ENCODE data around the gene GMPPA. TPM values are rescaled to one million over a fixed set of nuclear protein-coding genes. Genes with fewer than 3 reads are reported as not detected.

GMPPA gene
- total RNA-seq, 1 donor from 2014 or later = 22.2 TPM

DNA sequence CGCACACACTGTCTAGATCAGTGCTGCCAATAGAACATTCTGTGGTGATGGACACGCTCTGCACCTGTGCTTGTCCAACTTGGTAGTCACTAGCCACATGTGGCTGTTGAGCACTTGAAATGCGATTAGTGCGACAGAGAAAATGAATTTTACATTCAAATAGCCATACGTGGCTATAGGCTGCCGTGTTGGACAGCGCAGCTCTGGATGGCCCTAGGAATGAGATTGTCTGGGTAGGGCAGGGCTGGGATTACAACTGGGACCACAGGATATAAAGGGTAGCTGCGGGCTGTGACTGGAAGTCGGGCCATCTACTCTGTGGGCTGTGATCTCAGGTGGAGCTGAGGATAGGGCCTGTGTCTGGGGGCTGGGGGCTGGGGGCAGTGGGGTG, 20.8 kb downstream of the GMPPA start:
- no peak for DNase-seq (ENCODE audit: low read depth in 2 of 2)

DNA sequence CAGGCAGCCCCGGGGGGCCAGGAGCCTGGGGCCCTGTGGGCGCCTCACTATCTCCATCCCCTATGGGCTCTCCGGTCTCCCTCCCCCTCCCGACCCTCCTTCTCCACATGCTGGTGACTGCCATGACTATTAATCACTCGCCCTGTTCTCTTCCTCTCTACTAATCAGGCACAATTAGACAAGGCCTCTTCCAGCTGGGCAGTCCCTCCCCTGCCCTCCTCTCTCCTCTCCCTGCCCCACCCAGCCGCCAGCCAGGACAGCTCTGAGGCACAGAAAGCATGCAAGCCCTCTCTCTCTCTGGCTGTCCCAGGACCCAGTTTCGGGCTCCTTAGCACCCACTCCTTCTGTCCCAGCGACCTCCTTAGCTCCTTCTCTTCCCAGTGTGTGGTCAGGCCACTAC, 21.4 kb downstream of the GMPPA start:
- no peak for DNase-seq (ENCODE audit: low read depth in 2 of 2)

- DNase-seq (ENCODE audit: low read depth in 2 of 2) = no peak
These were observed 22.6 kb downstream of the GMPPA start for GRCh38 chr2:219521066-219521880.

GRCh38 chr2:219522111-219523030, 23.7 kb downstream of the GMPPA start:
- peak in 1 of 2 donors; percentile 17 for DNase-seq (ENCODE audit: low read depth in 2 of 2)

DNA sequence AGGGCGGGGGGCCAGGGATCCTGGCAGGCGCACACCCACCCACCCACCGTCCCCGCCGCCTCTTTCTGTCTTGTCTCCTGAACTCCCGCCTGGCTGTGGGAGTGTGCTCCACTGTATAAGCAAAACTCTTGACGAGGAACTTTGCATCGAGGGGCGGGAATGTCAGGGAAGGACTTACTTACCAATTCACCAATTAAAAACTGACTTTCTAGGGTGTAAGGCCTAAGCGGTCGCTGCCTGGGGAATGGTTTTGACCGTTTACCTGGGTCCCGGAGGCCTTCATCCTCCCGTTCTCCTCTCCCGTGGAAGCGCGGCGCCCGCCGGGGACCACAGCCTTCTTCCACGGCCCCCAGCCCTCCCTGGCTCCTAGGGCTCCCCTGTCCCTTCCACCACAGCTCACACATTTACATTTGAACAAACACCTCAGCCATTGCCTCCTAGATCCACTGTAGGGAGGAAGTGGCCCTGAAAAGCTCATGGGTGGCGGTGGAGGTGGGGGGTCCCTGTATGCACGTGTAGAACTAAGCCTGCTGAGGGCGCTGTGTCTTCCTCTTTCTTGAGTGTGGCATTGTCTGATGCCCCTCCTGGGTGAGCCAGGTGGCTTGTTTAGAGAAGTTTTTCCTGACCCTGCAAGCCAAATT, 24.5 kb downstream of the GMPPA start:
- no peak for DNase-seq (ENCODE audit: low read depth in 2 of 2)

GRCh38 chr2:219524817-219525216, 26.1 kb downstream of the GMPPA start:
- DNase-seq (ENCODE audit: low read depth in 2 of 2) = no peak

DNA sequence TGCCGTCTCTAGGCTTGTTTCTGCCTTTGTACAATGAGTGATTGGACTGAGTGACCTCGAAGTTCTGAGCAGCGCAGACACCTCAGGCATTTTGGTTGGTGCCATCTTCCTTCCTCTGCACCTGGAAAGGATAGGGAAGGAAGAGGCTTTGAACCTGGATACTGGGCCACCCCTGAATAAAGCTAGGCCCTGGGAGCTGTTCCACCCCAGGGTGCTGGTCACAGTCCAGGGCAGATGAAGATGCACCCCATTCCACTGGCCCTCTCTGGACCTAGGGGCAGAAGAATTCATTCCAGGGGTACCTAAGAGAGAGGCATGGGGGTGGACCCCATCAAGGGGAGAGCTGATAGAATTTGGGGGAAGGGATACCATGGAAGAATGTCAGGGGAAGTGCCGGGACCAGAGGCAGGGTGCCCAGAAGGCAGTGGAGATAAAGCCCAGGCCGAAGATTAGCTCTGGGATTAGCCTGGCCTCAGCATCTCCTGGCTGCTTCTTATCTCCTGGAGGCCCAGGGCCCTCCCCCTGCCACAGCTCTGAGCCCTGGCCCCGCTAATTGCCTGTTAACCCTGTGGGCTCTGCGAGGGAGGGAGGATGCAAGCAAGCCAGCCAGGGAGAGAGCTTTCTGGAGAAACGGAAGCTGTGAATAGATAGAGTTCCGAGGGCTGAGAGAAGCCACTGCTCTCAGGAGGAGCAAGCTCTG, 27.0 kb downstream of the GMPPA start:
- no peak for DNase-seq (ENCODE audit: low read depth in 2 of 2)

GRCh38 chr2:219526320-219527075, 27.8 kb downstream of the GMPPA start:
- DNase-seq (ENCODE audit: low read depth in 2 of 2) = no peak

- no peak for DNase-seq (ENCODE audit: low read depth in 2 of 2)
These were observed 28.3 kb downstream of the GMPPA start for GRCh38 chr2:219527076-219527394.

DNA sequence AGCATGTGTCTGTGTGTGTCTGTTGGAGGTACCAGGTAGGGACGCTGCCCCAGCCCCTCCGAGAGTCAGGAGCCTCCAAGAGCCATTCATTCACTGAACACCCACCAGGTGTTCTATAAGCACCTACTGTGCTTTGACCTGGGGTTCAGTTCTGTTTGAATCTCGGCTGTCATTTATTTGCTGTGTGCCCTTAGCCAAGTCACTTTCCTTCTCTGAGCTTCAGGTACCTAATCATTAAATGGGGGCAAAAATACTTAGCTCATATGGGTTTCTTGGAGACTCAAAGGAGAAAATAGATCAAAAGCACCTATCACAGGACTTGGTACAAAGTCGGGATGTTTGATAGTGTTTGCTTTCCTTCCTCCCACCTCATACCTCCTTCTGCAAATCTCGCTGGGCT, 28.8 kb downstream of the GMPPA start:
- DNase-seq (ENCODE audit: low read depth in 2 of 2) = no peak

GRCh38 chr2:219530048-219530963, 31.6 kb downstream of the GMPPA start:
- peak; percentile 69 to 82 for DNase-seq (ENCODE audit: low read depth in 2 of 2)

GRCh38 chr2:219531639-219532377, 33.1 kb downstream of the GMPPA start:
- no peak for DNase-seq (ENCODE audit: low read depth in 2 of 2)

DNA sequence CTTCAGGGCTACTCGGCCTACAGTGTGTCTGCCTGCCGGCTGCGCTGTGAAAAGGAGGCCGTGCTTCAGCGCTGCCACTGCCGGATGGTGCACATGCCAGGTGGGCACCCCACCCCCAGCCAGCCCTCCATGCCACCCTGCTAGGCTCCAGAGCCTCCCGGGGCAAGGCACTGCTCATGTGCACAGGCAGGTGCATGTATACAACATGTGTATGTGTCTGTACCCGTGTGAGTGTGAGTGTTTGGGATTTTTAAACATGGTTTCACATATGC, 33.6 kb downstream of the GMPPA start:
- no peak for DNase-seq (ENCODE audit: low read depth in 2 of 2)

DNA sequence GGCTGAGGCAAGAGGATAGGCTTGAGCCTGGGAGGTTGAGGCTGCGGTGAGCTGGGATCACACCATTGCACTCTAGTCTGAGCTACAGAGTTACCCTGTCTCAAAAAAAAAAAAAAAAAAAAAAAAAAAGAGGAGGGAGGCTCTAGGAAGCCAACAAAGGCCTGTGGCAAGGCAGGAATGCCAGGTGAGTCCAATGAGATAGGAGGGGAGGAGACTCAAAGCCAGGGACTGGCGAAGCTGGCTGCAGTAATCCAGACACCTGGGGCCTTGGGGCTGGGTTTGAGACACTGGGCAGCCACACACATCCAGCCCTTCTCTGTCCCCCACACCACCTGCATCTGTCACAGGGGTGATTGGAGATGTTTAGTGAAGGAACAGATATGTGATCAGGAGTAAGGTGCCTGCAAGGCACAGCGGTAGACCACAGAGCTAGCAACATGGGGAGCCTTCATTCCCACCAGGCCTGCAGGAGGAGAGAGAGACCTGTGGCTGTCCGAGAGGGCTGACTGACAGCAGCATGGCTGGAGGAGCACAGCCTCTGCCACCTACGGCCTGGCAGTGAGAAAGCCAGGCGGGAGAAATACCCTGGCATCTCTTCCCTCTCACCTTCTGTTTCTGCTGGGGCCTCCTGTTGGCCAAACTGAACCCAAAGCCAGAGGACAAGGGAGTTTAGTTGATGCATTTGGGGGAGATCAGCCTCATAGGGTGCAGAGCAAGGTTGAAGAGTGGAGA, 35.4 kb downstream of the GMPPA start:
- no peak for DNase-seq (ENCODE audit: low read depth in 2 of 2)

DNA sequence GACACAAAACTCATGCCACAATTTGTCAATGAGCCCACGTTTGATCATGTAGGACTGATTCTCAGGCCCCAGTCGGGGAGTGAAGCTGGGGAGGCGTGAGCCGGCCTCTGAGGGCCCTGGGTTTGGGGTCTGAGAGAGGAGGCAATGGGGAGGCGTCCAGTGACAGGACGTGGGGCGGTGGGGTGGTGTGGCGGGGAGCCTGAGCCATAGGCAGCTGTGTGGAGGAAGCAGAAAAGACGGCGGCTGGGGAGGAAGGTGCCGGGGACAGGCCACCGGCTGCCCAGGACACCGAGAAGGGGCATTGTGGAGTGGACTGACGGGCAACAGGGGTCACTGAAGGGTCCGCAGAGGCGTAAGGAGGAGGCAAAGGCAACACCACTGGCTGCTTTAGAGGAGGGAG, 37.7 kb downstream of the GMPPA start:
- DNase-seq (ENCODE audit: low read depth in 2 of 2) = no peak

- DNase-seq (ENCODE audit: low read depth in 2 of 2) = no peak
These were observed 38.3 kb downstream of the GMPPA start for GRCh38 chr2:219536967-219537366.

DNA sequence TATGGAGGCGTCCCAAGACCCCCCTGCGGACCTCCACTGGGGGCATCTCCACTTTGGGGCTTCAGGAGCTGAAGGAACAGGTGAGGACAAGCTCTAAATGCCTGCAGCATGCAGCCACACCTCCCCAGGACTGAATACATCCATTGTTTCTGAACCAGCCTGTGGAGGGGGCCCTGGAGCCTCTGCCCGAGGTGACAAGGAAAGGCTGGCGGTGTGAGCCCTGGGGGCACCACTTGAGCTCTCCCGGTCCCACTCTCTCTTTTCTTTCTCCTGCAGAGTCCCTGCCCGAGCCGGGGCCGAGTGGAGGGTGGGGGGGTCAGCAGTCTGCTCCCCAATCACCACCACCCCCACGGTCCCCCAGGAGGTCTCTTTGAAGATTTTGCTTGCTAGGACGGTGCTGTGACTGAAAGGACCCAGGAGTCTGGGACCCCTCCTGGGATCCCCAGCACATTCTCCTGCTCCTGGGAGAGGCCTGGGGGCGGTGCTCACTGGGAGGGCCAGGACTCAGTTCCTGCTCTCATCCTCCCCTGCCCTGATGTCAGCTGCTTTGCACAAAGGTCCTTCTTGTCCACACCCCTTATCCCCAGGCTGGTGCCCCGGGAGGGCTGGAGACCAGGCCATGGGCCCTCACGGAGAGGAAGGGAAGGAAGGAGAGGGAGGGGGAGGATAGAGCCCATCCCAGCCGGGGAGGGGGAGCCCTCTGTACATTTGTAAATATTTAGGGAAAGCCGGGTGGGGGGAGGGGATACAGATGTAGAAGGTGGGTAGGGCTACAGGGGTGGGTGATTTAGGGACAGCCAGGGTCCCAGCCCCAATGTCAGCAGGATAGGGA, 39.2 kb downstream of the GMPPA start:
- no peak for DNase-seq (ENCODE audit: low read depth in 2 of 2)

- no peak for DNase-seq (ENCODE audit: low read depth in 2 of 2)
These were observed 39.8 kb downstream of the GMPPA start for GRCh38 chr2:219538504-219538951.

Data from dermis microvascular lymphatic vessel endothelial cell (primary cell).